ENCODE data around the gene UBE2L5. TPM values are rescaled to one million over a fixed set of nuclear protein-coding genes. Genes with fewer than 3 reads are reported as not detected.

Gene UBE2L5
- total and polyA plus RNA-seq, 2 of the 13 experiments (the other 11 are each of a cell fraction or from before 2014, with no cell fraction given) = 0.13 TPM; not detected in 1

GRCh38 chr13:30431269-30431940 lies 9.1 kb downstream of the UBE2L5 start:
- Histone ChIP-seq H4K20me1 (ENCODE audit: insufficient read depth, low read length) (no peaks in the 10 kb centered on the region), H3K4me1 (ENCODE audit: insufficient read depth, low read length) (no peaks in the 10 kb centered on the region), H3K9me3 (ENCODE audit: low read length) (no peaks in the 10 kb centered on the region), H3K4me2 (ENCODE audit: low read depth, low read length) (no peak overlapping the region), H3K27ac (ENCODE audit: extremely low read length, insufficient read depth, low read length) (no peak overlapping the region), H3K4me3 (replicated peaks in 1 of 3; ENCODE audit: insufficient read depth in 1 of 3, low read depth in 2 of 3, low read length in 3 of 3) (no peak overlapping the region), H3K79me2 (ENCODE audit: insufficient read depth, low read length) (no peaks in the 10 kb centered on the region), H3K36me3 (replicated peaks in 1 of 2; ENCODE audit: control insufficient read depth in 1 of 2, insufficient read depth in 2 of 2, low read length in 2 of 2) (no peaks in the 10 kb centered on the region), H2AFZ (ENCODE audit: low read length) (no peak overlapping the region), H3K27me3 (ENCODE audit: control insufficient read depth in 1 of 2, insufficient read depth in 2 of 2, low read length in 2 of 2) (peaks cover 2 to 3% of the 10 kb centered on the region in 2 experiments; a peak in 2 of 5 replicates), H3K9ac (ENCODE audit: insufficient read depth, low read depth, low read length) (no peak overlapping the region)
- DNase-seq (ENCODE audit: low spot score) = no peak
- no TSS peak for BruUV-seq (replicated peaks)
- ATAC-seq = no peak
- WGBS (ENCODE audit: low lambda C conversion rate) = 5% methylated on average over 2 of the region's 2 CpGs
- intact Hi-C loops (cut with micrococcal nuclease; ENCODE audit: unreplicated experiment) (no loop called here), in situ Hi-C loops (cut with HindIII; ENCODE audit: extremely low pct_ligation_motif_present, low pct_unique_long_range_greater_than_20kb) (no loop called here)
- TF ChIP-seq ZNF276 (CRISPR knock-in tag; IDR thresholded peaks at IDR 0.05; ENCODE audit: low read depth) = no peak
- TF ChIP-seq NFIC (IDR thresholded peaks at IDR 0.05; ENCODE audit: low read length) = no peak
- TF ChIP-seq ZNF768 (CRISPR knock-in tag; IDR thresholded peaks at IDR 0.05) = no peak
- no peak for TF ChIP-seq ZNF143 (CRISPR knock-in tag; IDR thresholded peaks at IDR 0.05)
- TF ChIP-seq TOE1 (CRISPR knock-in tag; IDR thresholded peaks at IDR 0.05) = no peak
- TF ChIP-seq SP5 (CRISPR knock-in tag; IDR thresholded peaks at IDR 0.05; ENCODE audit: borderline replicate concordance, low read depth) = no peak
- no peak for FAIRE-seq
- ChIA-PET CTCF (ENCODE audit: low intra/inter-chr PET ratio, low total read pairs) (no interaction called here), POLR2A (no interaction called here)

GRCh38 chr13:30435911-30436451 lies 13.7 kb downstream of the UBE2L5 start:
- WGBS (ENCODE audit: low lambda C conversion rate) = 17% methylated on average over 3 of the region's 3 CpGs
- no peaks in the 10 kb centered on the region for H3K9me3 ChIP-seq (ENCODE audit: low read length)
- H2AFZ ChIP-seq (ENCODE audit: low read length) = no peak overlapping the region
- ATAC-seq (no peak), FAIRE-seq (no peak), DNase-seq (ENCODE audit: low spot score) (no peak)
- H3K4me3 ChIP-seq (replicated peaks in 1 of 3; ENCODE audit: insufficient read depth in 1 of 3, low read depth in 2 of 3, low read length in 3 of 3) = no peak overlapping the region
- in situ Hi-C loops (cut with HindIII; ENCODE audit: extremely low pct_ligation_motif_present, low pct_unique_long_range_greater_than_20kb) (no loop called here), intact Hi-C loops (cut with micrococcal nuclease; ENCODE audit: unreplicated experiment) (no loop called here)
- ChIA-PET POLR2A (no interaction called here), CTCF (ENCODE audit: low intra/inter-chr PET ratio, low total read pairs) (no interaction called here)
- no peaks in the 10 kb centered on the region for H3K79me2 ChIP-seq (ENCODE audit: insufficient read depth, low read length)
- H3K4me2 ChIP-seq (ENCODE audit: low read depth, low read length) = no peak overlapping the region
- no peak overlapping the region for H3K27ac ChIP-seq (ENCODE audit: extremely low read length, insufficient read depth, low read length)
- no peaks in the 10 kb centered on the region for H3K36me3 ChIP-seq (replicated peaks in 1 of 2; ENCODE audit: control insufficient read depth in 1 of 2, insufficient read depth in 2 of 2, low read length in 2 of 2)
- H3K9ac ChIP-seq (ENCODE audit: insufficient read depth, low read depth, low read length) = no peak overlapping the region
- no peaks in the 10 kb centered on the region for H3K4me1 ChIP-seq (ENCODE audit: insufficient read depth, low read length)
- BruUV-seq (replicated peaks) = no TSS peak
- no peaks in the 10 kb centered on the region for H4K20me1 ChIP-seq (ENCODE audit: insufficient read depth, low read length)
- H3K27me3 ChIP-seq (ENCODE audit: control insufficient read depth in 1 of 2, insufficient read depth in 2 of 2, low read length in 2 of 2) = peaks cover 0 to 1% of the 10 kb centered on the region in 2 experiments; a peak in 1 of 5 replicates
- TF ChIP-seq GMEB1 (CRISPR knock-in tag; IDR thresholded peaks at IDR 0.05; ENCODE audit: borderline replicate concordance) = no peak

Data from HepG2 (cell line).